Suppressor macrophage treated with lipopolysaccharide for 4 hours (primary cell): ENCODE results near the gene WASHC2A.
"Not testable (repeated sequence)": the region's sequence is repeated elsewhere in the genome, so short reads cannot be mapped to it uniquely, and the experiment has no call there.

Experiments
- DNase-seq: peaks from one replicate; pipeline ENCODE4 v3.0.0-alpha.2; 2020

The WASHC2A gene

GRCh38 chr10:50061548-50061947 lies 6.2 kb upstream of the WASHC2A start:
- not testable (repeated sequence) for DNase-seq

- no peak for DNase-seq
Measured at GRCh38 chr10:50063100-50063499, 4.7 kb upstream of the WASHC2A start.

GRCh38 chr10:50068352-50068659 lies 552 bp downstream of the WASHC2A start:
- DNase-seq: not testable (repeated sequence)

GRCh38 chr10:50075139-50075538 lies 7.4 kb downstream of the WASHC2A start:
- DNase-seq: not testable (repeated sequence)

- not testable (repeated sequence) for DNase-seq
Measured at GRCh38 chr10:50075544-50075943, 7.8 kb downstream of the WASHC2A start.

- DNase-seq: not testable (repeated sequence)
Measured at GRCh38 chr10:50091304-50091703, 23.6 kb downstream of the WASHC2A start.

- DNase-seq: not testable (repeated sequence)
Measured at GRCh38 chr10:50092928-50093327, 25.2 kb downstream of the WASHC2A start.

- not testable (repeated sequence) for DNase-seq
Measured at GRCh38 chr10:50094630-50095029, 26.9 kb downstream of the WASHC2A start.

- DNase-seq: not testable (repeated sequence)
Measured at GRCh38 chr10:50095402-50095801, 27.6 kb downstream of the WASHC2A start.

- DNase-seq: not testable (repeated sequence)
Measured at GRCh38 chr10:50096722-50097121, 29.0 kb downstream of the WASHC2A start.

GRCh38 chr10:50098645-50099044 lies 30.9 kb downstream of the WASHC2A start:
- DNase-seq: not testable (repeated sequence)

GRCh38 chr10:50101139-50101582 lies 33.4 kb downstream of the WASHC2A start:
- DNase-seq: peak; percentile 47

GRCh38 chr10:50101747-50102146 lies 34.0 kb downstream of the WASHC2A start:
- not testable (repeated sequence) for DNase-seq

GRCh38 chr10:50102267-50102666 lies 34.5 kb downstream of the WASHC2A start:
- DNase-seq: not testable (repeated sequence)

GRCh38 chr10:50108999-50109698 lies 41.4 kb downstream of the WASHC2A start:
- not testable (repeated sequence) for DNase-seq

GRCh38 chr10:50112419-50113112 lies 44.8 kb downstream of the WASHC2A start:
- DNase-seq: not testable (repeated sequence)

- not testable (repeated sequence) for DNase-seq
Measured at GRCh38 chr10:50126765-50127164, 59.0 kb downstream of the WASHC2A start.

GRCh38 chr10:50127770-50128292 lies 60.1 kb downstream of the WASHC2A start:
- DNase-seq: not testable (repeated sequence)

- not testable (repeated sequence) for DNase-seq
Measured at GRCh38 chr10:50131245-50131965, 63.7 kb downstream of the WASHC2A start.

- not testable (repeated sequence) for DNase-seq
Measured at GRCh38 chr10:50132322-50132721, 64.6 kb downstream of the WASHC2A start.

- not testable (repeated sequence) for DNase-seq
Measured at GRCh38 chr10:50132841-50133240, 65.1 kb downstream of the WASHC2A start.

- DNase-seq: peak; percentile 29
Measured at GRCh38 chr10:50143512-50144174, 75.9 kb downstream of the WASHC2A start.

- not testable (repeated sequence) for DNase-seq
Measured at GRCh38 chr10:50145575-50145974, 77.8 kb downstream of the WASHC2A start.
